Subcutaneous adipose tissue (tissue), 4 donors: ENCODE measurements around the gene S1PR4. TPM values are rescaled to one million over a fixed set of nuclear protein-coding genes. Genes with fewer than 3 reads are reported as not detected.

Experiments used
- total RNA-seq, 4 donors: library from RNA; depleted of rRNA; stranded (reverse); fragments of >200 nt; gene quantifications; one replicate each; pipeline ENCODE4 v1.1.0, GENCODE V29; 2016
- TF ChIP-seq, protein P1 (sequence below): fragments of 450-650 bp; IDR thresholded peaks from one replicate; pipeline ENCODE4 v1.5.1; 2016; ENCODE audit warnings: low read depth, mild to moderate bottlenecking, control low read depth, antibody characterized with exemption, moderate library complexity

Gene S1PR4
- total RNA-seq, 4 donors from 2014 or later: 0.49 to 4.9 (median 3.1) TPM

DNA sequence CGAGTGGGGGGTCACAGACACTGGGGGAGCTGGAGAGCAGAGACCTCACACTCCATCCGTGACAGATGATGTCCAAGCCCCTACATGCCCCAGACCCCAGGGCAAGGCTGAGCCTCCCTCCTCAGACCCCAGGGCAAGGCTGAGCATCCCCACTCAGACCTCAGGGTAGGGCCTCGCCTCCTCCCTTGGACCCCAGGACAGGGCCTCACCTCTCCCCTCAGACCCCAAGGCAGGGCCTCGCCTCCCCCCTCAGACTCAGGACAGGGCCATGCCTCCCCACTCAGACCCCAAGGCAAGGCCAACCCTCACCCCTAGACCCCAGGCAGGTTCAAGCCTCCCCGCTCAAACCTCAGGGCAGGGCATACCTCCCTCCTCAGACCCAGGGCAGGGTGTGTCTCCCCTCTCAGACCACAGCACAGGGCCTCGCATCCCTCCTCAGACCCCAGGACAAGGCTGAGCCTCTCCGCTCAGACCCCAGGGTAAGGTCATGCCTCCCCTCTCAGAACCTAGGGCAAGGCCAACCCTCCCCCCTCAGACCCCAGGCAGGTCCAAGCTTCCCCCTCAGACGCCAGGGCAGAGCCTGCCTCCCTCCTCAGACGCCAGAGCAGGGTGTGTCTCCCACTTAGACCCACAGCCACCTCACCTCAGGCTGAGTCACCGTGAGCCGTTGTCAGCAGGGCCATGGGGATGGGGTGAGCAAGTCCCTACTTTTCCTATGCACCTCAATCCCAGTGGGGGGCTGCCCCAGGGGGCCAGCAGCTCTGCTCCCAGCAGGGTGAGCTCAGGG lies 1.7 kb upstream of the S1PR4 start:
- TF ChIP-seq, protein P1, sequence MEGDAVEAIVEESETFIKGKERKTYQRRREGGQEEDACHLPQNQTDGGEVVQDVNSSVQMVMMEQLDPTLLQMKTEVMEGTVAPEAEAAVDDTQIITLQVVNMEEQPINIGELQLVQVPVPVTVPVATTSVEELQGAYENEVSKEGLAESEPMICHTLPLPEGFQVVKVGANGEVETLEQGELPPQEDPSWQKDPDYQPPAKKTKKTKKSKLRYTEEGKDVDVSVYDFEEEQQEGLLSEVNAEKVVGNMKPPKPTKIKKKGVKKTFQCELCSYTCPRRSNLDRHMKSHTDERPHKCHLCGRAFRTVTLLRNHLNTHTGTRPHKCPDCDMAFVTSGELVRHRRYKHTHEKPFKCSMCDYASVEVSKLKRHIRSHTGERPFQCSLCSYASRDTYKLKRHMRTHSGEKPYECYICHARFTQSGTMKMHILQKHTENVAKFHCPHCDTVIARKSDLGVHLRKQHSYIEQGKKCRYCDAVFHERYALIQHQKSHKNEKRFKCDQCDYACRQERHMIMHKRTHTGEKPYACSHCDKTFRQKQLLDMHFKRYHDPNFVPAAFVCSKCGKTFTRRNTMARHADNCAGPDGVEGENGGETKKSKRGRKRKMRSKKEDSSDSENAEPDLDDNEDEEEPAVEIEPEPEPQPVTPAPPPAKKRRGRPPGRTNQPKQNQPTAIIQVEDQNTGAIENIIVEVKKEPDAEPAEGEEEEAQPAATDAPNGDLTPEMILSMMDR: no peak

DNA sequence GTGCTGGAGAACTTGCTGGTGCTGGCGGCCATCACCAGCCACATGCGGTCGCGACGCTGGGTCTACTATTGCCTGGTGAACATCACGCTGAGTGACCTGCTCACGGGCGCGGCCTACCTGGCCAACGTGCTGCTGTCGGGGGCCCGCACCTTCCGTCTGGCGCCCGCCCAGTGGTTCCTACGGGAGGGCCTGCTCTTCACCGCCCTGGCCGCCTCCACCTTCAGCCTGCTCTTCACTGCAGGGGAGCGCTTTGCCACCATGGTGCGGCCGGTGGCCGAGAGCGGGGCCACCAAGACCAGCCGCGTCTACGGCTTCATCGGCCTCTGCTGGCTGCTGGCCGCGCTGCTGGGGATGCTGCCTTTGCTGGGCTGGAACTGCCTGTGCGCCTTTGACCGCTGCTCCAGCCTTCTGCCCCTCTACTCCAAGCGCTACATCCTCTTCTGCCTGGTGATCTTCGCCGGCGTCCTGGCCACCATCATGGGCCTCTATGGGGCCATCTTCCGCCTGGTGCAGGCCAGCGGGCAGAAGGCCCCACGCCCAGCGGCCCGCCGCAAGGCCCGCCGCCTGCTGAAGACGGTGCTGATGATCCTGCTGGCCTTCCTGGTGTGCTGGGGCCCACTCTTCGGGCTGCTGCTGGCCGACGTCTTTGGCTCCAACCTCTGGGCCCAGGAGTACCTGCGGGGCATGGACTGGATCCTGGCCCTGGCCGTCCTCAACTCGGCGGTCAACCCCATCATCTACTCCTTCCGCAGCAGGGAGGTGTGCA lies 587 bp downstream of the S1PR4 start:
- TF ChIP-seq, protein P1: no peak

DNA sequence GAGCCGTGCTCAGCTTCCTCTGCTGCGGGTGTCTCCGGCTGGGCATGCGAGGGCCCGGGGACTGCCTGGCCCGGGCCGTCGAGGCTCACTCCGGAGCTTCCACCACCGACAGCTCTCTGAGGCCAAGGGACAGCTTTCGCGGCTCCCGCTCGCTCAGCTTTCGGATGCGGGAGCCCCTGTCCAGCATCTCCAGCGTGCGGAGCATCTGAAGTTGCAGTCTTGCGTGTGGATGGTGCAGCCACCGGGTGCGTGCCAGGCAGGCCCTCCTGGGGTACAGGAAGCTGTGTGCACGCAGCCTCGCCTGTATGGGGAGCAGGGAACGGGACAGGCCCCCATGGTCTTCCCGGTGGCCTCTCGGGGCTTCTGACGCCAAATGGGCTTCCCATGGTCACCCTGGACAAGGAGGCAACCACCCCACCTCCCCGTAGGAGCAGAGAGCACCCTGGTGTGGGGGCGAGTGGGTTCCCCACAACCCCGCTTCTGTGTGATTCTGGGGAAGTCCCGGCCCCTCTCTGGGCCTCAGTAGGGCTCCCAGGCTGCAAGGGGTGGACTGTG lies 1.2 kb downstream of the S1PR4 start:
- TF ChIP-seq, protein P1: no peak

DNA sequence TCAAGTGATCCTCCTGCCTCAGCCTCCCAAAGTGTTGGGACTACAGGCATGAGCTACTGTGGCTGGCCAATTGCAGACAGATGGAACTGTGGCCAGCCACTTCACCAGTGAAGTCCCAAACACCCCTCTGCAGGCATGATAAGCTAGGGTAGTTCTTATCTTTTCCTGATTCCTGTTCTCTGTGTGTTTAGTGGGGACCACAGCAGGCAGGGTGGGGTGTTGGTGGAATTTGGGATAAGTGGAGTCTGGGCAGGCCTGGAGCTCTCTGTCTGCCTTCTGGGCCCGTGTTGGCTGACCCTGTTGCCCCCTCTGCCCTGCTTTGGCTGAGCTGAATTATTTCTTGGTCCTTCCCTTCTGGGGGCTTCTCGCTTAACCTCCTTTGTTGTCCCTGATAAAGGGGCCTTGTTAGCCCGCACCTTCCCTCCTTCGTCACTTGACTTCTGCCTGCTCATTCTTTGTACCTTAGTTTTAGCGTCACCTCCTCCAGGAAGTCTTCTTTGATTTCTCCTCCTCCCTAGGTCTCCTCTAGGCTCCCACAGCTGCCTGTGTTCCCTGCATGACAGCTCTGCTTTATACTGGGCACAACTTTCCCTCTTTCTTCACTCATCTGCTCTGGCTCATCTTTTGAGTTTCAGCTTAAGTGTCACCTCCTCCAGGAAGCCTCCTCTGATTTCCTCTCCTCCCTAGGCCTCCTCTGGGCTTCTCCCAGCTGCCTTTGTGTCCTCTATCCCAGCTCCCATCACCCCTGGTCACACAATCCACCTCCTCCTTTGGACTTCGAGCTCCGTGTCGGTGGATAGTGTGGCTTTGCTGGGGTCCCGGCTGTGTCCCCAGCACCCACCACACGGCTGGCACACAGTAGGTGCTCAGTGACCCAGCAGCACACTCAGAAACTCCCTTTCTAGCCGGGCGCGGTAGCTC lies 5.4 kb downstream of the S1PR4 start:
- TF ChIP-seq, protein P1: no peak

DNA sequence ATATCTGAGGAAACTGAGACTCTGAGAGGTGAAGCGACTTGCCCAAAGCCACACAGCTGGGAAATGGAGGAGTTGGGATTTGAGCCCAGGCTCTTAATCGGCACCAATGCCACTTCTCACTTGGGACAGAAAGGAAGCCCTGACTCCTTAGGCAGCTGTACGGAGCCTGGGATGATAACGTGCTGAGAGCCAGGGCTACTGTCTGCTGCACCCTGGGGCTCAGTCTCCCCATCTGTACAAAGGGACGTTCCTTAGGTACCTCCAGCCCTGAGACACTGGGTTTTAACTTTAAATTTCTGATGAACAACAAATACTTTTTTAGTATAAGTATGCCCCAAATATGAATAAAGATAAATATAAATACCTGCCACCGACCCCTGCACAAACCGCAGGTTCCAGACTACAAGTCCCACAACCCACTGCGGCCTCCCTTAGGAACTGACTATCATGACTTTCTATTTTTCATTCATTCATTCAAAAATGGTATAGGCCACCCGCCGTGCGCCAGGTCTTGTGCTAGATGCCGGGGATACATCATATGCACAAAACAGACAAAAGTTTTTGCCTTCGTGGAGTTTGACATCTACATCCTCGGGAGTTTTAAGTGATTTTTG lies 6.4 kb downstream of the S1PR4 start:
- TF ChIP-seq, protein P1: no peak

DNA sequence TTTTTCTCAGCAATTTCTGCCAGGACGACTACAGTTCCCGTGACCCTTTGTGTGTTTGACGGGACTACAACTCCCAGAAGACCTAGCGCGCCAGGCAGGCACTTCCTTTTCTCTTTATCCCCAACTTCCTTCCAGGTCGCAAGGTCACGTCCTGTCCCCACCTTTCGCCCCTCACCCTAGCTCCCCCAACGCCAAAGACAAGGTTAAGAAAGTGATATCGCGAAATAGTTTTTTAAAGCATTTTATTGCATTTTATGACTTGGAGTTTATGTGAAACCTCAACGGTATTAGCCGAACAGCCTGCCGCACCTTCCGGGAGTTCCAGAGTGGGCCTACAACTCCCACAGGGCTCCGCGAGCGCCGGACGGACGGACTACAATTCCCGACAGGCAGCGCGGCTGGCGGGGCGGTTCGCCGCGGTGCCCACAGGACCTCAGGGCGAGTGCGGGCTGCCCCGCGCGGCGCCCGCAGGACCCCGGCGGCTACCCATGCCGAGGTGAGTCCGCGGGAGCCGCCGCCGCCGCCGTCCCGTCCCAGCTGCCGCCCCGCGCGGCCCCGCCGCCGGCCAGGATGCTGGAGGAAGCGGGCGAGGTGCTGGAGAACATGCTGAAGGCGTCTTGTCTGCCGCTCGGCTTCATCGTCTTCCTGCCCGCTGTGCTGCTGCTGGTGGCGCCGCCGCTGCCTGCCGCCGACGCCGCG lies 7.0 kb downstream of the S1PR4 start, which contains the start of gene NCLN:
Gene NCLN (plus strand): TSS at position 470 of the 699 bp plus-strand sequence. CDS start 101 bp downstream, at position 571.
- TF ChIP-seq, protein P1: no peak
